Measurements from ENCODE around the gene ALB. TPM values are rescaled to one million over a fixed set of nuclear protein-coding genes. Genes with fewer than 3 reads are reported as not detected.

The ALB gene
- total RNA-seq, 1 donor from 2014 or later, result not detected

DNA sequence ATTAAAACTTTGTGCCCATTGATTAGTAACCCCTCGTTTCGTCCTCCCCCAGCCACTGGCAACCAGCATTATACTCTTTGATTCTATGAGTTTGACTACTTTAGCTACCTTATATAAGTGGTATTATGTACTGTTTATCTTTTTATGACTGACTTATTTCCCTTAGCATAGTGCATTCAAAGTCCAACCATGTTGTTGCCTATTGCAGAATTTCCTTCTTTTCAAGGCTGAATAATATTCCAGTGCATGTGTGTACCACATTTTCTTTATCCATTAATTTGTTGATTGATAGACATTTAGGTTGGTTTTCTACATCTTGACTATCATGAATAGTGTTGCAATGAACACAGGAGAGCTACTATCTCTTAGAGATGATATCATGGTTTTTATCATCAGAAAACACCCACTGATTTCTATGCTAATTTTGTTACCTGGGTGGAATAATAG, 3.2 kb downstream of the ALB start:
- intact Hi-C loops (cut with DNase I), result no loop called here

DNA sequence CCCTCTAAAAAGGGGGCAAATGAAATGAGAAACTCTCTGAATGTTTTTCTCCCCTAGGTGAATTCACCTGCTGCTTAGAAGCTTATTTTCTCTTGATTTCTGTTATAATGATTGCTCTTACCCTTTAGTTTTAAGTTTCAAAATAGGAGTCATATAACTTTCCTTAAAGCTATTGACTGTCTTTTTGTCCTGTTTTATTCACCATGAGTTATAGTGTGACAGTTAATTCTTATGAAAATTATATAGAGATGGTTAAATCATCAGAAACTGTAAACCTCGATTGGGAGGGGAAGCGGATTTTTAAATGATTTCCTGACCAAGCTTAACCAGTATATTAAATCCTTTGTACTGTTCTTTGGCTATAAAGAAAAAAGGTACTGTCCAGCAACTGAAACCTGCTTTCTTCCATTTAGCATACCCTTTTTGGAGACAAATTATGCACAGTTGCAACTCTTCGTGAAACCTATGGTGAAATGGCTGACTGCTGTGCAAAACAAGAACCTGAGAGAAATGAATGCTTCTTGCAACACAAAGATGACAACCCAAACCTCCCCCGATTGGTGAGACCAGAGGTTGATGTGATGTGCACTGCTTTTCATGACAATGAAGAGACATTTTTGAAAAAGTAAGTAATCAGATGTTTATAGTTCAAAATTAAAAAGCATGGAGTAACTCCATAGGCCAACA, 4.2 kb downstream of the ALB start:
- intact Hi-C loops (cut with DNase I), result no loop called here
- DNase-seq (ENCODE audit: low spot score), result no peak

More for the DNA sequence above, 3.2 kb downstream of the ALB start:
- DNase-seq (ENCODE audit: low spot score), result no peak

DNA sequence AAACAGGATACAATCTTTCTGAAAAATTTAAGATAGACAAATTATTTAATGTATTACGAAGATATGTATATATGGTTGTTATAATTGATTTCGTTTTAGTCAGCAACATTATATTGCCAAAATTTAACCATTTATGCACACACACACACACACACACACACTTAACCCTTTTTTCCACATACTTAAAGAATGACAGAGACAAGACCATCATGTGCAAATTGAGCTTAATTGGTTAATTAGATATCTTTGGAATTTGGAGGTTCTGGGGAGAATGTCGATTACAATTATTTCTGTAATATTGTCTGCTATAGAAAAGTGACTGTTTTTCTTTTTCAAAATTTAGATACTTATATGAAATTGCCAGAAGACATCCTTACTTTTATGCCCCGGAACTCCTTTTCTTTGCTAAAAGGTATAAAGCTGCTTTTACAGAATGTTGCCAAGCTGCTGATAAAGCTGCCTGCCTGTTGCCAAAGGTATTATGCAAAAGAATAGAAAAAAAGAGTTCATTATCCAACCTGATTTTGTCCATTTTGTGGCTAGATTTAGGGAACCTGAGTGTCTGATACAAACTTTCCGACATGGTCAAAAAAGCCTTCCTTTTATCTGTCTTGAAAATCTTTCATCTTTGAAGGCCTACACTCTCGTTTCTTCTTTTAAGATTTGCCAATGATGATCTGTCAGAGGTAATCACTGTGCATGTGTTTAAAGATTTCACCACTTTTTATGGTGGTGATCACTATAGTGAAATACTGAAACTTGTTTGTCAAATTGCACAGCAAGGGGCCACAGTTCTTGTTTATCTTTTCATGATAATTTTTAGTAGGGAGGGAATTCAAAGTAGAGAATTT, 5.2 kb downstream of the ALB start:
- no peak for DNase-seq (ENCODE audit: low spot score)
- intact Hi-C loops (cut with DNase I), result no loop called here

DNA sequence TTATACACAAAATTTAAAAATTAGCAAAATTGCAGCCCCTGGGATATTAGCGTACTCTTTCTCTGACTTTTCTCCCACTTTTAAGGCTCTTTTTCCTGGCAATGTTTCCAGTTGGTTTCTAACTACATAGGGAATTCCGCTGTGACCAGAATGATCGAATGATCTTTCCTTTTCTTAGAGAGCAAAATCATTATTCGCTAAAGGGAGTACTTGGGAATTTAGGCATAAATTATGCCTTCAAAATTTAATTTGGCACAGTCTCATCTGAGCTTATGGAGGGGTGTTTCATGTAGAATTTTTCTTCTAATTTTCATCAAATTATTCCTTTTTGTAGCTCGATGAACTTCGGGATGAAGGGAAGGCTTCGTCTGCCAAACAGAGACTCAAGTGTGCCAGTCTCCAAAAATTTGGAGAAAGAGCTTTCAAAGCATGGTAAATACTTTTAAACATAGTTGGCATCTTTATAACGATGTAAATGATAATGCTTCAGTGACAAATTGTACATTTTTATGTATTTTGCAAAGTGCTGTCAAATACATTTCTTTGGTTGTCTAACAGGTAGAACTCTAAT, 6.0 kb downstream of the ALB start:
- no peak for DNase-seq (ENCODE audit: low spot score)
- intact Hi-C loops (cut with DNase I), result no loop called here

DNA sequence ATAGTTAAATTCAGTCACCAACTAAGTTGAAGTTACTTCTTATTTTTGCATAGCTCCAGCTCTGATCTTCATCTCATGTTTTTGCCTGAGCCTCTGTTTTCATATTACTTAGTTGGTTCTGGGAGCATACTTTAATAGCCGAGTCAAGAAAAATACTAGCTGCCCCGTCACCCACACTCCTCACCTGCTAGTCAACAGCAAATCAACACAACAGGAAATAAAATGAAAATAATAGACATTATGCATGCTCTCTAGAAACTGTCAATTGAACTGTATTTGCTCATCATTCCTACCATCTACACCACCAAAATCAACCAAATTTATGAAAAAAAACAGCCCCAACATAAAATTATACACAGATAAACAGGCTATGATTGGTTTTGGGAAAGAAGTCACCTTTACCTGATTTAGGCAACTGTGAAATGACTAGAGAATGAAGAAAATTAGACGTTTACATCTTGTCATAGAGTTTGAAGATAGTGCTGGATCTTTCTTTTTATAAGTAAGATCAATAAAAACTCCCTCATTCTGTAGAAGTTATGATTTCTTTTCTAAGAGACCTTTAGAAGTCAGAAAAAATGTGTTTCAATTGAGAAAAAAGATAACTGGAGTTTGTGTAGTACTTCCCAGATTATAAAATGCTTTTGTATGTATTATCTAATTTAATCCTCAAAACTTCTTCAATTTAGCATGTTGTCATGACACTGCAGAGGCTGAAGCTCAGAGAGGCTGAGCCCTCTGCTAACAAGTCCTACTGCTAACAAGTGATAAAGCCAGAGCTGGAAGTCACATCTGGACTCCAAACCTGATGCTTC, 7.0 kb downstream of the ALB start:
- intact Hi-C loops (cut with DNase I), result no loop called here
- no peak for DNase-seq (ENCODE audit: low spot score)

DNA sequence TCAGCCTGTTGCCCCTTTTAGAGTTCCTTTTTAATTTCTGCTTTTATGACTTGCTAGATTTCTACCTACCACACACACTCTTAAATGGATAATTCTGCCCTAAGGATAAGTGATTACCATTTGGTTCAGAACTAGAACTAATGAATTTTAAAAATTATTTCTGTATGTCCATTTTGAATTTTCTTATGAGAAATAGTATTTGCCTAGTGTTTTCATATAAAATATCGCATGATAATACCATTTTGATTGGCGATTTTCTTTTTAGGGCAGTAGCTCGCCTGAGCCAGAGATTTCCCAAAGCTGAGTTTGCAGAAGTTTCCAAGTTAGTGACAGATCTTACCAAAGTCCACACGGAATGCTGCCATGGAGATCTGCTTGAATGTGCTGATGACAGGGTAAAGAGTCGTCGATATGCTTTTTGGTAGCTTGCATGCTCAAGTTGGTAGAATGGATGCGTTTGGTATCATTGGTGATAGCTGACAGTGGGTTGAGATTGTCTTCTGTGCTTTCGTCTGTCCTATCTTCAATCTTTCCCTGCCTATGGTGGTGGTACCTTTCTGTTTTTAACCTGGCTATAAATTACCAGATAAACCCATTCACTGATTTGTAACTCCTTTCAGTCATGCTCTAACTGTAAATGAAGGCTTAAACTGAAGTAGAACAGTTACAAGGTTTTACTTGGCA, 7.8 kb downstream of the ALB start:
- DNase-seq (ENCODE audit: low spot score), result no peak
- intact Hi-C loops (cut with DNase I), result no loop called here

DNA sequence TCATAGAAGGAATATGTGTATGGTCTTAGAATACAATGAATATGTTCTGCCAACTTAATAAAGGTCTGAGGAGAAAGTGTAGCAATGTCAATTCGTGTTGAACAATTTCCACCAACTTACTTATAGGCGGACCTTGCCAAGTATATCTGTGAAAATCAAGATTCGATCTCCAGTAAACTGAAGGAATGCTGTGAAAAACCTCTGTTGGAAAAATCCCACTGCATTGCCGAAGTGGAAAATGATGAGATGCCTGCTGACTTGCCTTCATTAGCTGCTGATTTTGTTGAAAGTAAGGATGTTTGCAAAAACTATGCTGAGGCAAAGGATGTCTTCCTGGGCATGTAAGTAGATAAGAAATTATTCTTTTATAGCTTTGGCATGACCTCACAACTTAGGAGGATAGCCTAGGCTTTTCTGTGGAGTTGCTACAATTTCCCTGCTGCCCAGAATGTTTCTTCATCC, 9.2 kb downstream of the ALB start:
- intact Hi-C loops (cut with DNase I), result no loop called here
- no peak for DNase-seq (ENCODE audit: low spot score)

DNA sequence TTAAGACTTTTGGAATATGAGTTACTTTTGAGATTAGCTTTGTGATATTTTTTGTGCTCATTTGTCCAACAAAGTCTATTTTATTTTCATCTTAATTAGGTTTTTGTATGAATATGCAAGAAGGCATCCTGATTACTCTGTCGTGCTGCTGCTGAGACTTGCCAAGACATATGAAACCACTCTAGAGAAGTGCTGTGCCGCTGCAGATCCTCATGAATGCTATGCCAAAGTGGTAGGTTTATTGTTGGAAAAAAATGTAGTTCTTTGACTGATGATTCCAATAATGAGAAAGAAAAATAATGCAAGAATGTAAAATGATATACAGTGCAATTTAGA, 10.8 kb downstream of the ALB start:
- no peak for DNase-seq (ENCODE audit: low spot score)
- intact Hi-C loops (cut with DNase I), result no loop called here

DNA sequence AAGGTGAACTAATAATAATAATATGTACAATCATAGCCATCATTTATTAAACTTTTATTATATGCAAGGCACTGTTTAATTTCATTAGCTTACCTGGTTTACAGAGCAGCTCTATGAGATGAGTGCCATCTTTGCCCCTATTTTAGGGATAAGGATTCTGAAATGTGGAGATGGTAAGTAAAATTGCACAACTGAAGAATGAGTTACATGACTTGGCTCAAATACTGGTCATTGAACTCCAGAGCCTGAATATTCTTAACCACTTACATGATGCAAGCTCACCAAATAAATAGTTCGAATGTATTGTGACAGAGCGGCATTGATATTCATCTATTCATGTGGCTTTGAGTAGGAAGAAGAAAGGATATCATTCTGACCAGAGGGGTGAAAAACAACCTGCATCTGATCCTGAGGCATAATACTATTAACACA, 11.7 kb downstream of the ALB start:
- intact Hi-C loops (cut with DNase I), result no loop called here
- no peak for DNase-seq (ENCODE audit: low spot score)

DNA sequence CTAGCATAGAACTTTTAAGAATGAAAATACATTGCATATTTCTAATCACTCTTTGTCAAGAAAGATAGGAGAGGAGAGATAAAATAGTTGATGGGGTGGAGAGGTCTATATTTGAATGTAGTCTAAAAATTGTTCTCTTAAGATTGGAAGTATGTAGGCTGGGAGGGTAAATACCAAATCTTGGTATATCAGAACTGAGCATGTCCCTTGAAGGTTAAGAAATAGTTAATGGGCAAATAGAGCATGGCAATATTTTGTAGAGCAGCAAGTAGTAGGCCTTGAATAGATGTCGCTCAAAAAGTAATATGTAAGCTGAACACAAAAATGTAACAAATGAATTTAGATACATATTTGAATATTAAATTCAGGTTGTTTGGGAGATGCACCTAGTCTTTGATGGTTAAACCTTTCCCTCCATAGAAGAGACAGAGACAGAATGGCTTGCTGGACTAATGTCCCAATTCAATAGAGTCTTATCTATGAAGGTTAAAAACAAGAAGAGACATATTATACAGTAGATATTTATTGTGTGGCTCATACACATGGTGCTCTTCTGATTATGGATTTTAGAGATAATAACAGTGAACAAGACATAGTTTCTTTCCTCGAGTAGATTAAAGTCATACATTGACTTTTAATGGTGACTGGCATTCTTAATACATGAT, 12.5 kb downstream of the ALB start:
- no peak for DNase-seq (ENCODE audit: low spot score)
- intact Hi-C loops (cut with DNase I), result no loop called here

DNA sequence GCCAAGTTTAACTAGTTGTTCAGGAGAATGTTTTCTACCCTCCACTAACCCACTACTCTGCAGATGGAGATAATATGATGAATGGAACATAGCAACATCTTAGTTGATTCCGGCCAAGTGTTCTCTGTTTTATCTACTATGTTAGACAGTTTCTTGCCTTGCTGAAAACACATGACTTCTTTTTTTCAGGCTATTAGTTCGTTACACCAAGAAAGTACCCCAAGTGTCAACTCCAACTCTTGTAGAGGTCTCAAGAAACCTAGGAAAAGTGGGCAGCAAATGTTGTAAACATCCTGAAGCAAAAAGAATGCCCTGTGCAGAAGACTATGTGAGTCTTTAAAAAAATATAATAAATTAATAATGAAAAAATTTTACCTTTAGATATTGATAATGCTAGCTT, 13.3 kb downstream of the ALB start:
- no peak for DNase-seq (ENCODE audit: low spot score)
- intact Hi-C loops (cut with DNase I), result no loop called here

DNA sequence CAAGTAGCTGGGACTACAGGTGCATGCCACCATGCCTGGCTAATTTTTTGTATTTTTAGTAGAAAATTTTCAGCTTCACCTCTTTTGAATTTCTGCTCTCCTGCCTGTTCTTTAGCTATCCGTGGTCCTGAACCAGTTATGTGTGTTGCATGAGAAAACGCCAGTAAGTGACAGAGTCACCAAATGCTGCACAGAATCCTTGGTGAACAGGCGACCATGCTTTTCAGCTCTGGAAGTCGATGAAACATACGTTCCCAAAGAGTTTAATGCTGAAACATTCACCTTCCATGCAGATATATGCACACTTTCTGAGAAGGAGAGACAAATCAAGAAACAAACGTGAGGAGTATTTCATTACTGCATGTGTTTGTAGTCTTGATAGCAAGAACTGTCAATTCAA, 13.9 kb downstream of the ALB start:
- no peak for DNase-seq (ENCODE audit: low spot score)
- intact Hi-C loops (cut with DNase I), result no loop called here

DNA sequence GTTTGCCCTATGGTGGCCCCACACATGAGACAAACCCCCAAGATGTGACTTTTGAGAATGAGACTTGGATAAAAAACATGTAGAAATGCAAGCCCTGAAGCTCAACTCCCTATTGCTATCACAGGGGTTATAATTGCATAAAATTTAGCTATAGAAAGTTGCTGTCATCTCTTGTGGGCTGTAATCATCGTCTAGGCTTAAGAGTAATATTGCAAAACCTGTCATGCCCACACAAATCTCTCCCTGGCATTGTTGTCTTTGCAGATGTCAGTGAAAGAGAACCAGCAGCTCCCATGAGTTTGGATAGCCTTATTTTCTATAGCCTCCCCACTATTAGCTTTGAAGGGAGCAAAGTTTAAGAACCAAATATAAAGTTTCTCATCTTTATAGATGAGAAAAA, 14.6 kb downstream of the ALB start:
- no peak for DNase-seq (ENCODE audit: low spot score)
- intact Hi-C loops (cut with DNase I), result no loop called here

DNA sequence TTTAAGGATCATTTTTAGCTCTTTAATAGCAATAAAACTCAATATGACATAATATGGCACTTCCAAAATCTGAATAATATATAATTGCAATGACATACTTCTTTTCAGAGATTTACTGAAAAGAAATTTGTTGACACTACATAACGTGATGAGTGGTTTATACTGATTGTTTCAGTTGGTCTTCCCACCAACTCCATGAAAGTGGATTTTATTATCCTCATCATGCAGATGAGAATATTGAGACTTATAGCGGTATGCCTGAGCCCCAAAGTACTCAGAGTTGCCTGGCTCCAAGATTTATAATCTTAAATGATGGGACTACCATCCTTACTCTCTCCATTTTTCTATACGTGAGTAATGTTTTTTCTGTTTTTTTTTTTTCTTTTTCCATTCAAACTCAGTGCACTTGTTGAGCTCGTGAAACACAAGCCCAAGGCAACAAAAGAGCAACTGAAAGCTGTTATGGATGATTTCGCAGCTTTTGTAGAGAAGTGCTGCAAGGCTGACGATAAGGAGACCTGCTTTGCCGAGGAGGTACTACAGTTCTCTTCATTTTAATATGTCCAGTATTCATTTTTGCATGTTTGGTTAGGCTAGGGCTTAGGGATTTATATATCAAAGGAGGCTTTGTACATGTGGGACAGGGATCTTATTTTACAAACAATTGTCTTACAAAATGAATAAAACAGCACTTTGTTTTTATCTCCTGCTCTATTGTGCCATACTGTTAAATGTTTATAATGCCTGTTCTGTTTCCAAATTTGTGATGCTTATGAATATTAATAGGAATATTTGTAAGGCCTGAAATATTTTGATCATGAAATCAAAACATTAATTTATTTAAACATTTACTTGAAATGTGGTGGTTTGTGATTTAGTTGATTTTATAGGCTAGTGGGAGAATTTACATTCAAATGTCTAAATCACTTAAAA, 15.3 kb downstream of the ALB start:
- intact Hi-C loops (cut with DNase I), result no loop called here

DNA sequence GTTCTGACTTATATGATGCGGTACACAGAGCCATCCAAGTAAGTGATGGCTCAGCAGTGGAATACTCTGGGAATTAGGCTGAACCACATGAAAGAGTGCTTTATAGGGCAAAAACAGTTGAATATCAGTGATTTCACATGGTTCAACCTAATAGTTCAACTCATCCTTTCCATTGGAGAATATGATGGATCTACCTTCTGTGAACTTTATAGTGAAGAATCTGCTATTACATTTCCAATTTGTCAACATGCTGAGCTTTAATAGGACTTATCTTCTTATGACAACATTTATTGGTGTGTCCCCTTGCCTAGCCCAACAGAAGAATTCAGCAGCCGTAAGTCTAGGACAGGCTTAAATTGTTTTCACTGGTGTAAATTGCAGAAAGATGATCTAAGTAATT, 16.5 kb downstream of the ALB start:
- intact Hi-C loops (cut with DNase I), result no loop called here
- DNase-seq (ENCODE audit: low spot score), result no peak

More for the DNA sequence above, 15.3 kb downstream of the ALB start:
- DNase-seq (ENCODE audit: low spot score), result no peak

DNA sequence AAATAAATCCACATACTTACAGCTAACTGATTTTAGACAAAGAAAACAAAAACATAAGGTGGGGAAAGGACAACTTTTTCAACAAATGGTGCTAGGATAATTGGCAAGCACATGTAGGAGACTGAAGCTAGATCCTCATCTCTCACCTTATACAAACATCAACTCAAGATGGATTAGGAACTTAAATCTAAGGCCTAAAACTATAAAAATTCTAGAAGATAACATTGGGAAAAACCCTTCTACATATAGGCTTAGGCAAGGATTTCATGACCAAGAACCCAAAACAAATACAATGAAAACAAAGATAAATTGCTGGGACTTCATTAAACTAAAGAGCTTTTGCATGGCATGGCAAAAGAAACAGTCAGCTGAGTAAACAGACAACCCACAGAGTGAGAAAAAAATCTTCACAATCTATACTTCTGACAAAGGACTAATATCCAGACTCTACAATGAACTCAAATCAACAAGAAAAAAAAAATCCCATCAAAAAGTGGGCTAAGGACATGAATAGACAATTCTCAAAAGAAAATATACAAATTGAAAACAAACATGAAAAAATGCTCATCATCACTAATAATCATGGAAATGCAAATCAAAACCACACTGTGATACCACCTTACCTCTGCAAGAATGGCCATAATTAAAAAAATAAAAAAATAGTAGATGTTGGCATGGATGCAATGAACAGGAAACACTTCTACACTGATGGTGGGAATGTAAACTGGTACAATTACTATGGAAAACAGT, 17.8 kb downstream of the ALB start:
- intact Hi-C loops (cut with DNase I), result no loop called here
- DNase-seq (ENCODE audit: low spot score), result no peak

DNA sequence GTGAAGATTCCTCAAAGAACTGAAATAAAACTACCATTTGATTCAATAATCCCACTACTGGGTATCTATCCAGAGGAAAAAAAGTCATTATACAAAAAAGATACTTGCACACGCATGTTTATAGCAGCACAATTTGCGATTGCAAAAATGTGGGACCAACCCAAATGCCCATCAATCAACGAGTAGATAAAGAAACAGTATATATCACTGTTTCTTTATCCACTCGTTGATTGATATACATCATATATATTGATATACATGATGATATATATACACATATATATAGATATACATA, 18.3 kb downstream of the ALB start:
- intact Hi-C loops (cut with DNase I), result no loop called here

More for the DNA sequence above, 18.3 kb downstream of the ALB start:
- DNase-seq (ENCODE audit: low spot score), result no peak
